Measurements from ENCODE around the gene TUBGCP2. TPM values are rescaled to one million over a fixed set of nuclear protein-coding genes. Genes with fewer than 3 reads are reported as not detected.
A peak's percentile ranks its signal among the peaks of the same experiment; 100 is the strongest.

Gene TUBGCP2
- total RNA-seq, 1 donor from 2014 or later: 56.2 TPM

- H3K79me2 ChIP-seq (ENCODE audit: insufficient read depth, low read length): no peaks in the 10 kb centered on the region
- H3K36me3 Mint-ChIP-seq (ENCODE audit: low read depth, unreplicated experiment): no peaks in the 10 kb centered on the region
- peak overlapping the region; percentile 75 for H2AFZ ChIP-seq (ENCODE audit: low read depth, low read length)
- TF ChIP-seq CTCF (IDR thresholded peaks at IDR 0.05; ENCODE audit: insufficient read depth, low read depth, low read length) (no peak), EZH2 (IDR thresholded peaks at IDR 0.05; ENCODE audit: insufficient read depth, low read length) (peak; percentile 99)
- H3K4me3 Mint-ChIP-seq (ENCODE audit: unreplicated experiment): peak overlapping the region; percentile 69
- peaks cover 7% of the 10 kb centered on the region for H3K4me1 Mint-ChIP-seq (ENCODE audit: low read depth, unreplicated experiment)
- DNase-seq (ENCODE audit: low read depth) (no peak), FAIRE-seq (no peak)
- H3K27me3 ChIP-seq (ENCODE audit: insufficient read depth, low read length): peaks cover 12% of the 10 kb centered on the region
- H3K27me3 Mint-ChIP-seq (ENCODE audit: low read depth, unreplicated experiment): peaks cover 24% of the 10 kb centered on the region
- no peak overlapping the region for H3K27ac ChIP-seq (ENCODE audit: low read depth, low read length)
- no peak overlapping the region for H3K27ac Mint-ChIP-seq (ENCODE audit: unreplicated experiment)
- H3K4me1 ChIP-seq (ENCODE audit: insufficient read depth, low read length): peaks cover 30% of the 10 kb centered on the region
- H3K4me2 ChIP-seq (ENCODE audit: low read length): peak overlapping the region; percentile 78
- H3K36me3 ChIP-seq (ENCODE audit: insufficient read depth, low read length): no peaks in the 10 kb centered on the region
- peak overlapping the region; percentile 10 for H3K4me3 ChIP-seq (ENCODE audit: insufficient read depth, low read depth, low read length)
- H3K9me3 Mint-ChIP-seq (ENCODE audit: unreplicated experiment): no peaks in the 10 kb centered on the region
- H3K9ac ChIP-seq (ENCODE audit: low read length): peak overlapping the region; percentile 27
- H4K20me1 ChIP-seq (ENCODE audit: insufficient read depth, low read length): no peaks in the 10 kb centered on the region
- no peaks in the 10 kb centered on the region for H3K9me3 ChIP-seq (ENCODE audit: insufficient read depth, low read depth, low read length)
Measured at GRCh38 chr10:133325440-133326222, 17.0 kb upstream of the TUBGCP2 start.

GRCh38 chr10:133324857-133325260, 16.2 kb upstream of the TUBGCP2 start:
- no peak for TF ChIP-seq CTCF (IDR thresholded peaks at IDR 0.05; ENCODE audit: insufficient read depth, low read depth, low read length)
- TF ChIP-seq EZH2 (IDR thresholded peaks at IDR 0.05; ENCODE audit: insufficient read depth, low read length): no peak
- Histone ChIP-seq H3K9me3 (ENCODE audit: insufficient read depth, low read depth, low read length) (no peaks in the 10 kb centered on the region), H3K36me3 (ENCODE audit: insufficient read depth, low read length) (no peaks in the 10 kb centered on the region), H3K9ac (ENCODE audit: low read length) (no peak overlapping the region), H2AFZ (ENCODE audit: low read depth, low read length) (no peak overlapping the region), H3K4me1 (ENCODE audit: insufficient read depth, low read length) (peaks cover 28% of the 10 kb centered on the region), H3K79me2 (ENCODE audit: insufficient read depth, low read length) (no peaks in the 10 kb centered on the region), H3K27me3 (ENCODE audit: insufficient read depth, low read length) (peaks cover 12% of the 10 kb centered on the region), H3K4me2 (ENCODE audit: low read length) (peak overlapping the region; percentile 78), H4K20me1 (ENCODE audit: insufficient read depth, low read length) (no peaks in the 10 kb centered on the region), H3K27ac (ENCODE audit: low read depth, low read length) (no peak overlapping the region), H3K4me3 (ENCODE audit: insufficient read depth, low read depth, low read length) (no peak overlapping the region)
- Mint-ChIP-seq H3K27ac (ENCODE audit: unreplicated experiment) (no peak overlapping the region), H3K27me3 (ENCODE audit: low read depth, unreplicated experiment) (peaks cover 29% of the 10 kb centered on the region), H3K4me3 (ENCODE audit: unreplicated experiment) (no peak overlapping the region), H3K9me3 (ENCODE audit: unreplicated experiment) (no peaks in the 10 kb centered on the region), H3K4me1 (ENCODE audit: low read depth, unreplicated experiment) (peaks cover 7% of the 10 kb centered on the region), H3K36me3 (ENCODE audit: low read depth, unreplicated experiment) (no peaks in the 10 kb centered on the region)
- FAIRE-seq (no peak), DNase-seq (ENCODE audit: low read depth) (no peak)

- Histone ChIP-seq H3K9ac (ENCODE audit: low read length) (no peak overlapping the region), H2AFZ (ENCODE audit: low read depth, low read length) (no peak overlapping the region)
- FAIRE-seq: no peak
Measured at GRCh38 chr10:133324198-133324792, 15.6 kb upstream of the TUBGCP2 start.

More at GRCh38 chr10:133324198-133324792, 15.6 kb upstream of the TUBGCP2 start:
- Histone ChIP-seq H3K27ac (ENCODE audit: low read depth, low read length) (no peak overlapping the region), H3K27me3 (ENCODE audit: insufficient read depth, low read length) (peaks cover 12% of the 10 kb centered on the region), H3K79me2 (ENCODE audit: insufficient read depth, low read length) (no peaks in the 10 kb centered on the region), H3K4me3 (ENCODE audit: insufficient read depth, low read depth, low read length) (no peak overlapping the region), H4K20me1 (ENCODE audit: insufficient read depth, low read length) (peaks cover under 1% of the 10 kb centered on the region), H3K9me3 (ENCODE audit: insufficient read depth, low read depth, low read length) (no peaks in the 10 kb centered on the region), H3K36me3 (ENCODE audit: insufficient read depth, low read length) (no peaks in the 10 kb centered on the region), H3K4me2 (ENCODE audit: low read length) (no peak overlapping the region), H3K4me1 (ENCODE audit: insufficient read depth, low read length) (peaks cover 22% of the 10 kb centered on the region)
- peak; percentile 31 for DNase-seq (ENCODE audit: low read depth)
- Mint-ChIP-seq H3K27ac (ENCODE audit: unreplicated experiment) (no peak overlapping the region), H3K4me1 (ENCODE audit: low read depth, unreplicated experiment) (peaks cover 7% of the 10 kb centered on the region), H3K9me3 (ENCODE audit: unreplicated experiment) (no peaks in the 10 kb centered on the region), H3K27me3 (ENCODE audit: low read depth, unreplicated experiment) (peaks cover 32% of the 10 kb centered on the region), H3K4me3 (ENCODE audit: unreplicated experiment) (no peak overlapping the region), H3K36me3 (ENCODE audit: low read depth, unreplicated experiment) (no peaks in the 10 kb centered on the region)
- TF ChIP-seq CTCF (IDR thresholded peaks at IDR 0.05; ENCODE audit: insufficient read depth, low read depth, low read length) (no peak), EZH2 (IDR thresholded peaks at IDR 0.05; ENCODE audit: insufficient read depth, low read length) (no peak)
